ENCODE results near the gene NDUFB10. TPM values are rescaled to one million over a fixed set of nuclear protein-coding genes. Genes with fewer than 3 reads are reported as not detected.
"Not testable (repeated sequence)": the region's sequence is repeated elsewhere in the genome, so short reads cannot be mapped to it uniquely, and the experiment has no call there.

Gene NDUFB10
- total RNA-seq, 2 donors from 2014 or later, result 95.0 to 103 TPM

GRCh38 chr16:1918351-1919326 lies 40.7 kb upstream of the NDUFB10 start, which contains the start of gene HS3ST6:
Gene HS3ST6 (minus strand): TSS chr16:1918415. CDS start chr16:1918323, 92 bp downstream.
- DNase-seq (ENCODE audit: low spot score) (no peak), ATAC-seq (no peak)
- Mint-ChIP-seq H3K4me1 (ENCODE audit: low read depth in 2 of 2) (no peaks in the 10 kb centered on the region), H3K36me3 (no peaks in the 10 kb centered on the region), H3K27me3 (peaks cover 42 to 49% of the 10 kb centered on the region in 2 donors), H3K9me3 (no peaks in the 10 kb centered on the region), H3K4me3 (no peak within 1 kb of the TSS), H3K27ac (no peak within 1 kb of the TSS)

- Mint-ChIP-seq H3K36me3 (no peaks in the 10 kb centered on the region), H3K4me3 (no peak overlapping the region), H3K27ac (no peak overlapping the region), H3K27me3 (peaks cover 42 to 49% of the 10 kb centered on the region in 2 donors), H3K4me1 (ENCODE audit: low read depth in 2 of 2) (no peaks in the 10 kb centered on the region), H3K9me3 (no peaks in the 10 kb centered on the region)
- no peak for ATAC-seq
- no peak for DNase-seq (ENCODE audit: low spot score)
These were observed 39.9 kb upstream of the NDUFB10 start for GRCh38 chr16:1919327-1919998.

GRCh38 chr16:1920122-1920521 lies 39.2 kb upstream of the NDUFB10 start:
- H3K27ac Mint-ChIP-seq; H3K9me3 Mint-ChIP-seq; H3K36me3 Mint-ChIP-seq; H3K4me3 Mint-ChIP-seq; H3K4me1 Mint-ChIP-seq (ENCODE audit: low read depth in 2 of 2); DNase-seq (ENCODE audit: low spot score); ATAC-seq: not testable (repeated sequence)
- H3K27me3 Mint-ChIP-seq, result peaks cover 43 to 46% of the 10 kb centered on the region in 2 donors

- ATAC-seq (peak; percentile 43 to 60), DNase-seq (ENCODE audit: low spot score) (no peak)
- Mint-ChIP-seq H3K27me3 (peaks cover 38 to 39% of the 10 kb centered on the region in 2 donors), H3K9me3 (no peaks in the 10 kb centered on the region), H3K36me3 (no peaks in the 10 kb centered on the region), H3K27ac (no peak overlapping the region), H3K4me3 (no peak overlapping the region), H3K4me1 (ENCODE audit: low read depth in 2 of 2) (no peaks in the 10 kb centered on the region)
These were observed 38.6 kb upstream of the NDUFB10 start for GRCh38 chr16:1920727-1921171.

- Mint-ChIP-seq H3K27ac (no peak overlapping the region), H3K4me3 (no peak overlapping the region), H3K36me3 (no peaks in the 10 kb centered on the region), H3K4me1 (ENCODE audit: low read depth in 2 of 2) (no peaks in the 10 kb centered on the region), H3K9me3 (no peaks in the 10 kb centered on the region), H3K27me3 (peaks cover 24 to 28% of the 10 kb centered on the region in 2 donors)
- ATAC-seq, result no peak
- no peak for DNase-seq (ENCODE audit: low spot score)
These were observed 37.0 kb upstream of the NDUFB10 start for GRCh38 chr16:1922357-1922756.

GRCh38 chr16:1923299-1924034 lies 35.9 kb upstream of the NDUFB10 start:
- Mint-ChIP-seq H3K27ac (no peak overlapping the region), H3K36me3 (no peaks in the 10 kb centered on the region), H3K9me3 (no peaks in the 10 kb centered on the region), H3K27me3 (peaks cover 24 to 28% of the 10 kb centered on the region in 2 donors), H3K4me3 (no peak overlapping the region), H3K4me1 (ENCODE audit: low read depth in 2 of 2) (no peaks in the 10 kb centered on the region)
- ATAC-seq (no peak), DNase-seq (ENCODE audit: low spot score) (no peak)

- DNase-seq (ENCODE audit: low spot score) (no peak), ATAC-seq (no peak)
- no peaks in the 10 kb centered on the region for H3K36me3 Mint-ChIP-seq
- no peak overlapping the region for H3K27ac Mint-ChIP-seq
- H3K27me3 Mint-ChIP-seq, result peaks cover 24 to 26% of the 10 kb centered on the region in 2 donors
- no peaks in the 10 kb centered on the region for H3K9me3 Mint-ChIP-seq
- H3K4me1 Mint-ChIP-seq (ENCODE audit: low read depth in 2 of 2), result peaks cover 0 to 2% of the 10 kb centered on the region in 2 donors
- H3K4me3 Mint-ChIP-seq, result no peak overlapping the region
These were observed 35.2 kb upstream of the NDUFB10 start for GRCh38 chr16:1924095-1924494.

- Mint-ChIP-seq H3K36me3 (no peaks in the 10 kb centered on the region), H3K27me3 (peaks cover 15 to 16% of the 10 kb centered on the region in 2 donors), H3K27ac (no peak overlapping the region), H3K9me3 (no peaks in the 10 kb centered on the region), H3K4me1 (ENCODE audit: low read depth in 2 of 2) (peaks cover 0 to 3% of the 10 kb centered on the region in 2 donors), H3K4me3 (no peak overlapping the region)
- no peak for DNase-seq (ENCODE audit: low spot score)
- no peak for ATAC-seq
These were observed 33.1 kb upstream of the NDUFB10 start for GRCh38 chr16:1926271-1926670.

- DNase-seq (ENCODE audit: low spot score) (no peak), ATAC-seq (peak; percentile 1 to 11)
- no peaks in the 10 kb centered on the region for H3K9me3 Mint-ChIP-seq
- H3K27me3 Mint-ChIP-seq, result peaks cover 0 to 3% of the 10 kb centered on the region in 2 donors
- peak overlapping the region in 1 of 2 donors; percentile 48 for H3K27ac Mint-ChIP-seq
- H3K4me3 Mint-ChIP-seq, result peak overlapping the region; percentile 73
- H3K36me3 Mint-ChIP-seq, result no peaks in the 10 kb centered on the region
- peaks cover 0 to 3% of the 10 kb centered on the region in 2 donors for H3K4me1 Mint-ChIP-seq (ENCODE audit: low read depth in 2 of 2)
These were observed 30.2 kb upstream of the NDUFB10 start for GRCh38 chr16:1929105-1929504.

- no peak overlapping the region for H3K4me3 Mint-ChIP-seq
- H3K27ac Mint-ChIP-seq, result no peak overlapping the region
- H3K27me3 Mint-ChIP-seq, result peaks cover 0 to under 1% of the 10 kb centered on the region in 2 donors
These were observed 29.6 kb upstream of the NDUFB10 start for GRCh38 chr16:1929578-1930337.

GRCh38 chr16:1930338-1930720 lies 29.0 kb upstream of the NDUFB10 start:
- Mint-ChIP-seq H3K36me3 (no peaks in the 10 kb centered on the region), H3K4me3 (no peak overlapping the region), H3K9me3 (no peaks in the 10 kb centered on the region), H3K4me1 (ENCODE audit: low read depth in 2 of 2) (peaks cover 0 to 3% of the 10 kb centered on the region in 2 donors), H3K27ac (no peak overlapping the region), H3K27me3 (no peaks in the 10 kb centered on the region)
- DNase-seq (ENCODE audit: low spot score), result no peak
- no peak for ATAC-seq

More at GRCh38 chr16:1929578-1930337, 29.6 kb upstream of the NDUFB10 start:
- DNase-seq (ENCODE audit: low spot score) (peak; percentile 94), ATAC-seq (peak; percentile 97 to 98)
- Mint-ChIP-seq H3K4me1 (ENCODE audit: low read depth in 2 of 2) (peaks cover 0 to 3% of the 10 kb centered on the region in 2 donors), H3K36me3 (no peaks in the 10 kb centered on the region), H3K9me3 (no peaks in the 10 kb centered on the region)

- no peak overlapping the region for H3K4me3 Mint-ChIP-seq
- ATAC-seq, result no peak
These were observed 27.0 kb upstream of the NDUFB10 start for GRCh38 chr16:1932050-1933028.

More at GRCh38 chr16:1932050-1933028, 27.0 kb upstream of the NDUFB10 start:
- Mint-ChIP-seq H3K4me1 (ENCODE audit: low read depth in 2 of 2) (peaks cover 0 to 3% of the 10 kb centered on the region in 2 donors), H3K9me3 (no peaks in the 10 kb centered on the region), H3K36me3 (no peaks in the 10 kb centered on the region), H3K27ac (no peak overlapping the region), H3K27me3 (no peaks in the 10 kb centered on the region)
- DNase-seq (ENCODE audit: low spot score), result no peak

Data from natural killer cell treated with Interleukin-12 subunit alpha and Interleukin-12 subunit beta and Interleukin-15 and Interleukin-18, amount 100 ng/mL, for 72 hours (primary cell).